ENCODE data around the gene CNTN1. TPM values are rescaled to one million over a fixed set of nuclear protein-coding genes. Genes with fewer than 3 reads are reported as not detected.

The CNTN1 gene
- total and polyA plus RNA-seq, 10 of the 15 experiments (the other 5 are each of a cell fraction or from before 2014, with no cell fraction given), result 0.06 to 0.14 TPM; not detected in 8

- DNase-seq (ENCODE audit: low read depth, low spot score) (no peak), FAIRE-seq (peak; percentile 23), ATAC-seq (peak; percentile 75)
- Histone ChIP-seq H2AFZ (ENCODE audit: control insufficient read depth, low read depth, low read length) (no peak overlapping the region), H3K4me1 (ENCODE audit: control insufficient read depth, insufficient read depth, low read length) (no peaks in the 10 kb centered on the region), H3K27ac (ENCODE audit: control insufficient read depth, insufficient read depth) (no peak overlapping the region), H3K27me3 (replicated peaks in 1 of 2; ENCODE audit: control insufficient read depth in 2 of 2, insufficient read depth in 2 of 2, low read length in 1 of 2) (0 out of 4 replicates have a peak, but pooled peaks cover 0 to 2% of the 10 kb centered on the region in 2 experiments), H3K9me3 (replicated peaks; ENCODE audit: control insufficient read depth, insufficient read depth, low read length) (no peaks in the 10 kb centered on the region), H4K20me1 (ENCODE audit: control insufficient read depth, insufficient read depth) (no peaks in the 10 kb centered on the region), H3K4me2 (ENCODE audit: control insufficient read depth, insufficient read depth) (no peak overlapping the region), H3K9ac (ENCODE audit: control insufficient read depth, insufficient read depth, low read length) (no peak overlapping the region), H3K79me2 (ENCODE audit: control insufficient read depth, insufficient read depth, low read length) (no peaks in the 10 kb centered on the region), H3K36me3 (ENCODE audit: control insufficient read depth in 2 of 2, insufficient read depth in 2 of 2, low read length in 1 of 2) (no peaks in the 10 kb centered on the region), H3K4me3 (no peak overlapping the region)
- WGBS (ENCODE audit: insufficient coverage, insufficient replicate concordance, low lambda C conversion rate, missing lambda C conversion rate), result 0% methylated on average over 2 of the region's 2 CpGs
- intact Hi-C loops (cut with micrococcal nuclease; ENCODE audit: unreplicated experiment), result no loop called here
- SMC1A ChIA-PET (ENCODE audit: uncharacterized antibody, unreplicated experiment), result no interaction called here
- in situ Hi-C loops (cut with MboI), result no loop called here
- TF ChIP-seq NBN (IDR thresholded peaks at IDR 0.05), result no peak
- TF ChIP-seq PKNOX1 (IDR thresholded peaks at IDR 0.05), result no peak
- TF ChIP-seq NR2C1 (IDR thresholded peaks at IDR 0.05), result no peak
- no peak for TF ChIP-seq E2F8 (IDR thresholded peaks at IDR 0.05; ENCODE audit: low read depth, partially characterized antibody)
- no peak for TF ChIP-seq NFYA (IDR thresholded peaks at IDR 0.05; ENCODE audit: borderline replicate concordance, low read depth, low read length)
- peak; percentile 72; the same call in 1 of the 2 replicates for TF ChIP-seq ATF7 (IDR thresholded peaks at IDR 0.05; ENCODE audit: low read depth)
- TF ChIP-seq HDAC2 (IDR thresholded peaks at IDR 0.05), result no peak
- TF ChIP-seq SPI1 (IDR thresholded peaks at IDR 0.05; ENCODE audit: borderline replicate concordance, insufficient read depth, low read depth, low read length), result peak; percentile 91
- RAD21 ChIA-PET (ENCODE audit: unreplicated experiment), result no interaction called here
- BruUV-seq (replicated peaks), result no TSS peak
- POLR2A ChIA-PET, result no interaction called here
- CTCF ChIA-PET, result no interaction called here
These were observed 11.1 kb upstream of the CNTN1 start for GRCh38 chr12:40681148-40681547.
